SJCRH30 (cell line): ENCODE data around the gene KIF6. TPM values are rescaled to one million over a fixed set of nuclear protein-coding genes. Genes with fewer than 3 reads are reported as not detected.

Experiments used
- DNase-seq, 2 experiments: peaks; one replicate each; pipeline ENCODE4 v3.0.0-alpha.2; 2015 to 2020
- H3K27ac ChIP-seq: fragments of 250-450 bp; sonication (Bioruptor Pico); 2 replicates; pipeline ENCODE4 v1.5.1; 2020; ENCODE audit warnings: mild to moderate bottlenecking, moderate library complexity
- H3K27me3 ChIP-seq: fragments of 250-450 bp; sonication (Bioruptor Pico); 2 replicates; pipeline ENCODE4 v1.5.1; 2020; ENCODE audit warnings: mild to moderate bottlenecking, moderate library complexity
- H3K36me3 ChIP-seq: fragments of 250-450 bp; sonication (Bioruptor Pico); 2 replicates; pipeline ENCODE4 v1.5.1; 2020; ENCODE audit warnings: mild to moderate bottlenecking, moderate library complexity
- H3K4me1 ChIP-seq: fragments of 250-450 bp; sonication (Bioruptor Pico); 2 replicates; pipeline ENCODE4 v1.5.1; 2020; ENCODE audit warnings: mild to moderate bottlenecking, moderate library complexity
- H3K4me3 ChIP-seq: fragments of 250-450 bp; sonication (Bioruptor Pico); 2 replicates; pipeline ENCODE4 v1.5.1; 2020; ENCODE audit warnings: mild to moderate bottlenecking, moderate library complexity
- H3K9me3 ChIP-seq: fragments of 250-450 bp; sonication (Bioruptor Pico); replicated peaks from 2 replicates; pipeline ENCODE4 v1.5.1; 2020; ENCODE audit warnings: mild to moderate bottlenecking, moderate library complexity
- total RNA-seq: library from RNA; depleted of rRNA; stranded (reverse); fragments of >200 nt; shearing (Covaris generic); gene quantifications from 2 replicates; pipeline ENCODE4 v1.2.3, GENCODE V29; 2014

The KIF6 gene
- total RNA-seq, 1 experiment from 2014 or later, result 0.22 TPM

GRCh38 chr6:39610221-39610620 is 115.0 kb downstream of the KIF6 start:
- no peak overlapping the region for H3K27ac ChIP-seq
- no peak for DNase-seq
- no peaks in the 10 kb centered on the region for H3K27me3 ChIP-seq
- H3K4me1 ChIP-seq, result no peaks in the 10 kb centered on the region
- no peaks in the 10 kb centered on the region for H3K9me3 ChIP-seq
- H3K36me3 ChIP-seq, result no peaks in the 10 kb centered on the region
- no peak overlapping the region for H3K4me3 ChIP-seq

- no peak for DNase-seq
- Histone ChIP-seq H3K4me3 (no peak overlapping the region), H3K4me1 (no peaks in the 10 kb centered on the region), H3K27ac (no peak overlapping the region), H3K36me3 (no peaks in the 10 kb centered on the region), H3K9me3 (no peaks in the 10 kb centered on the region), H3K27me3 (0 out of 2 replicates have a peak, but pooled peaks cover 2% of the 10 kb centered on the region)
These were observed 116.4 kb downstream of the KIF6 start for GRCh38 chr6:39608652-39609345.

GRCh38 chr6:39602601-39603519 is 122.3 kb downstream of the KIF6 start:
- Histone ChIP-seq H3K9me3 (no peaks in the 10 kb centered on the region), H3K4me1 (no peaks in the 10 kb centered on the region), H3K27me3 (0 out of 2 replicates have a peak, but pooled peaks cover 5% of the 10 kb centered on the region), H3K27ac (no peak overlapping the region), H3K4me3 (no peak overlapping the region), H3K36me3 (no peaks in the 10 kb centered on the region)
- no peak for DNase-seq

- Histone ChIP-seq H3K27me3 (0 out of 2 replicates have a peak, but pooled peaks cover 11% of the 10 kb centered on the region), H3K4me1 (no peaks in the 10 kb centered on the region), H3K9me3 (no peaks in the 10 kb centered on the region), H3K4me3 (no peak overlapping the region), H3K27ac (no peak overlapping the region), H3K36me3 (no peaks in the 10 kb centered on the region)
- no peak for DNase-seq
These were observed 125.2 kb downstream of the KIF6 start for GRCh38 chr6:39599973-39600372.

- no peak for DNase-seq
- no peak overlapping the region for H3K27ac ChIP-seq
- no peaks in the 10 kb centered on the region for H3K36me3 ChIP-seq
- H3K9me3 ChIP-seq, result no peaks in the 10 kb centered on the region
- H3K4me1 ChIP-seq, result no peaks in the 10 kb centered on the region
- H3K27me3 ChIP-seq, result 0 out of 2 replicates have a peak, but pooled peaks cover 11% of the 10 kb centered on the region
- no peak overlapping the region for H3K4me3 ChIP-seq
These were observed 125.9 kb downstream of the KIF6 start for GRCh38 chr6:39599341-39599740.

- H3K36me3 ChIP-seq, result no peaks in the 10 kb centered on the region
- DNase-seq, result no peak
- no peak overlapping the region for H3K27ac ChIP-seq
- no peak overlapping the region for H3K4me3 ChIP-seq
- 0 out of 2 replicates have a peak, but pooled peaks cover 8% of the 10 kb centered on the region for H3K27me3 ChIP-seq
- H3K4me1 ChIP-seq, result no peaks in the 10 kb centered on the region
- no peaks in the 10 kb centered on the region for H3K9me3 ChIP-seq
These were observed 130.9 kb downstream of the KIF6 start for GRCh38 chr6:39594285-39594684.

DNA sequence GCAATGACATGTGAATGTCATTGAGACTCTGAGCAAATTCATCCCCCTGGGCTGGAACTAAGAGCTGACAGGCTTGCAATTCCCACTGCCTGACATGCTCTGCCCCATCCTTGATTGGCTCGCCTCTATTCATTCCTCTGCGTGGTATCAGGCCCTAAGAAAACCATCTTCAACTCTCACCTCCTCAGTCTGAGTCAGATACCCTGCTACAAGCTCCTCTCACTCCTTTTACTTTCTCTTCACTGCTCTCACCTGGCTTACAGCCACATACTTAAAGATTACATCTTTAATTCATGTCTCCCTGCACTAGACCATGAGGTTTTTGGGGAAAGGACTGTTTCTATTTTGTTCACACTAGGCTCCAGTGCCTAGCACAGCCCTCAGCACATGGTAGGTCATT is 131.6 kb downstream of the KIF6 start:
- H3K36me3 ChIP-seq, result no peaks in the 10 kb centered on the region
- H3K27ac ChIP-seq, result no peak overlapping the region
- H3K4me1 ChIP-seq, result no peaks in the 10 kb centered on the region
- H3K9me3 ChIP-seq, result no peaks in the 10 kb centered on the region
- no peak overlapping the region for H3K4me3 ChIP-seq
- H3K27me3 ChIP-seq, result 0 out of 2 replicates have a peak, but pooled peaks cover 8% of the 10 kb centered on the region
- DNase-seq, result no peak

DNA sequence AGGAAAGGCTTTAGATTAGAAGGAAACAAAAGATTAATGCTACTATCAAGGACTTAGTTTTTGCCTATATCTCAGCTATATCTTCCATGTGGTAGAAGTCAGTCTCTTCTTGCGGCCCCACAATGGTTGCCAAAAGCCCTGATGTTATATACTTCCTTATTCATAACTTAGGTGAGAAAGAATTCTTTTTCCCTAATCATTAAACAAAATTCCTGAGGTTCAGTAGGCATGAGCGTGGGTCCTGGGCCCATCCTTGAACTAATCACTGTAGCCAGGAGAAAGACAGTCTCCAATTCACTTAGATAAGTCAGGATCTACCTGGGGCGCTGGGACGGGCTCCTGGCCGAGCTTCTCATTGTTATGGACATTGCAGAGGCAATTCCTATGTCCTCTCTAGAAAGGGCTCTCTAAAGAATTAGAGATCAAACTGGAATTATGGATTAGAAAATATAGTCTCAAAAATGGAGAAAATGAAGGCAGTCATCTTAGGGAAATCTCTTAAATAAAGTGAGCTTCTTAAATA is 134.3 kb downstream of the KIF6 start:
- Histone ChIP-seq H3K4me1 (no peaks in the 10 kb centered on the region), H3K36me3 (no peaks in the 10 kb centered on the region), H3K27me3 (no peaks in the 10 kb centered on the region), H3K4me3 (no peak overlapping the region), H3K9me3 (no peaks in the 10 kb centered on the region), H3K27ac (no peak overlapping the region)
- DNase-seq, result no peak

DNA sequence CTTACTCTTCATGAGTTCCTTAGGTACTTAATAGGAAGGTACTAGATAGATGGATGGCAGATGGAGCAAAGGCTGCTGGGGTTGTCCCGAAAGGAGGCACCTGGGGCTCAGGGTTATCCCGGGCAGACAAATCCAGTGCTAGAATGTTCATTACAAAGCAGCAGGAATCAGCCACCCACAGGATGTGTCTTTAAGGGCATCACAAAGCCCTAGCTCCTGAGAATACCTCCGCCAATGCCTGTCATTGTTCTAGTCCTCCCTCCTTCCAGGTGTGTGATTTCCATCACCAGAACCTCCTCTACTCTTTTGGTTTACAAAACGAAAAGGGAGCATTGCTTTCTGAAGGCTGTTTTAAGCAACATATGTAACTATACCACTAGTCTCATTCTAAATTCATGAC is 138.1 kb downstream of the KIF6 start:
- H3K4me1 ChIP-seq, result no peaks in the 10 kb centered on the region
- no peaks in the 10 kb centered on the region for H3K9me3 ChIP-seq
- DNase-seq, result no peak
- H3K4me3 ChIP-seq, result no peak overlapping the region
- H3K27ac ChIP-seq, result no peak overlapping the region
- H3K27me3 ChIP-seq, result no peaks in the 10 kb centered on the region
- H3K36me3 ChIP-seq, result no peaks in the 10 kb centered on the region

GRCh38 chr6:39585641-39586040 is 139.6 kb downstream of the KIF6 start:
- H3K27ac ChIP-seq, result no peak overlapping the region
- no peak overlapping the region for H3K4me3 ChIP-seq
- no peaks in the 10 kb centered on the region for H3K27me3 ChIP-seq
- DNase-seq, result no peak
- H3K36me3 ChIP-seq, result no peaks in the 10 kb centered on the region
- no peaks in the 10 kb centered on the region for H3K4me1 ChIP-seq
- H3K9me3 ChIP-seq, result no peaks in the 10 kb centered on the region

DNA sequence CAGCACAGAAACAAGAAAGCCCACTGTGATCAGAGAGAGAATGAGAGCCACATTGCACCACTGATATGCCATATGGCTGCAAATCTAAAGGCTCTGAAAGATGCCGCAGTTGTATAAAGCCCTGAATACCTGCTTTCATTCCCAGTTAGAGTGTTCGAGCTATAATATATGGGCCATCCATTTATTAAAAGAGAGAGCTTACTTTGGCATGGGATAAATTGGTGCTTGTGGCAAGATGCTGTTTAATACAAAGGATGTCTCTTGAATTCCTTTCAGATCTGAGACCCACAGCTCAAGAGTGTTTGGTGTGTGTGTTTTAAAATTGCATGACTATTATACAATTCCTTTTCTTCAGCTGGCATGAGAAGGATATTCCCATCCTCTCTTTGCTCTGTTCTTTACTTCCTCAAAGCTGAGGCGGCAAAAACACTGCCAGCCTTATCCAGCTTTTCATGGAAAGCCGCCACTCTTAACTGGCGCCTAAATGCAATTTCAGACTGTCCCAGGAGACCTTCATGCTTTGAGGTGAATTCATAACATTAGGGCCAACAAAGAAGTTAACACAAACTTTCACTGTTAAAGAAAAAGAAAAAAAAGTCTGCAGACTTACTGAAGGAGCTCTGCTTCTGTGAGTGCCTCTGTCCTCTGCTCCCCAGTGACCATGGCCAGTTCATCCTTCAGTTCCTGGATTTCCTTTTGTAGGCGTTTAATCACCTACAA is 147.6 kb downstream of the KIF6 start:
- Histone ChIP-seq H3K4me3 (no peak overlapping the region), H3K9me3 (no peaks in the 10 kb centered on the region), H3K4me1 (no peaks in the 10 kb centered on the region), H3K27me3 (no peaks in the 10 kb centered on the region), H3K36me3 (no peaks in the 10 kb centered on the region), H3K27ac (no peak overlapping the region)
- no peak for DNase-seq

- Histone ChIP-seq H3K9me3 (no peaks in the 10 kb centered on the region), H3K27me3 (no peaks in the 10 kb centered on the region), H3K36me3 (no peaks in the 10 kb centered on the region), H3K4me1 (no peaks in the 10 kb centered on the region), H3K27ac (no peak overlapping the region), H3K4me3 (no peak overlapping the region)
- no peak for DNase-seq
These were observed 148.5 kb downstream of the KIF6 start for GRCh38 chr6:39576556-39577303.

DNA sequence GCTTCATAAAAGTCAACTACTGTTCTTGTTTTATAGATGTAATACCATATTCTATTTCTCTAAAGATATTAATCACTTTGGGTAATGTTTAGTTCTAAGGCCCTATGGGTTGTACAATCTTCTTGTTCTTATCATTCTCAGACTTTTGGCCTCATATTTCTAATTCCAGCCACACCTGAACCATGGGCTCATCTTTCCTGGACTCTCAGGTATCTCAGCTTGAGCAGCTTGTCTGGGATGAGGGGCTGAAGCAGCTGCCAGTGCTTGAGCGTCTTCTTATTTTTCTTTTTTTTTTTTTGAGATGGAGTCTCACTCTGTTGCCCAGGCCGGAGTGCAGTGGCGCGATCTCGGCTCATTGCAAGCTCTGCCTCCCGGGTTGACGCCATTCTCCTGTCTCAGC is 150.2 kb downstream of the KIF6 start:
- Histone ChIP-seq H3K4me3 (no peak overlapping the region), H3K4me1 (no peaks in the 10 kb centered on the region), H3K9me3 (no peaks in the 10 kb centered on the region), H3K36me3 (no peaks in the 10 kb centered on the region), H3K27me3 (no peaks in the 10 kb centered on the region), H3K27ac (no peak overlapping the region)
- no peak for DNase-seq

- Histone ChIP-seq H3K4me3 (no peak overlapping the region), H3K4me1 (no peaks in the 10 kb centered on the region), H3K36me3 (no peaks in the 10 kb centered on the region), H3K27me3 (no peaks in the 10 kb centered on the region), H3K9me3 (no peaks in the 10 kb centered on the region), H3K27ac (no peak overlapping the region)
- no peak for DNase-seq
These were observed 151.7 kb downstream of the KIF6 start for GRCh38 chr6:39573541-39573940.
